Kidney epithelial cell (primary cell): ENCODE data around the gene PTPN1. TPM values are rescaled to one million over a fixed set of nuclear protein-coding genes. Genes with fewer than 3 reads are reported as not detected.

Source experiments
- DNase-seq: peaks from one replicate; pipeline ENCODE4 v3.0.0-alpha.2; 2010; ENCODE audit warnings: low read depth
- H3K27me3 ChIP-seq: 2 replicates; pipeline ENCODE4 v1.6.0; 2011; ENCODE audit warnings: low read length; ENCODE audit not compliant: control insufficient read depth, insufficient read depth
- H3K36me3 ChIP-seq: 2 replicates; pipeline ENCODE4 v1.5.1; 2011; ENCODE audit warnings: low read length; ENCODE audit not compliant: control insufficient read depth, insufficient read depth
- H3K4me3 ChIP-seq: 2 replicates; pipeline ENCODE4 v1.5.1; 2011; ENCODE audit warnings: low read depth, mild to moderate bottlenecking, control low read depth, low read length
- CTCF ChIP-seq: IDR thresholded peaks from 2 replicates; pipeline ENCODE4 v1.5.1; 2011; ENCODE audit warnings: mild to moderate bottlenecking, moderate library complexity, low read length, control low read depth, inconsistent platforms; ENCODE audit not compliant: insufficient read depth, poor library complexity, severe bottlenecking
- total RNA-seq: library from RNA; depleted of rRNA; stranded (reverse); fragments of >200 nt; gene quantifications from 2 replicates; pipeline ENCODE4 v1.2.3, GENCODE V29; 2015

The PTPN1 gene
- total RNA-seq, 1 donor from 2014 or later = 36.9 TPM

- Histone ChIP-seq H3K4me3 (no peak overlapping the region), H3K27me3 (no peaks in the 10 kb centered on the region), H3K36me3 (no peaks in the 10 kb centered on the region)
- no peak for TF ChIP-seq CTCF
- DNase-seq = no peak
Measured at GRCh38 chr20:50467174-50467573, 43.0 kb upstream of the PTPN1 start.

DNA sequence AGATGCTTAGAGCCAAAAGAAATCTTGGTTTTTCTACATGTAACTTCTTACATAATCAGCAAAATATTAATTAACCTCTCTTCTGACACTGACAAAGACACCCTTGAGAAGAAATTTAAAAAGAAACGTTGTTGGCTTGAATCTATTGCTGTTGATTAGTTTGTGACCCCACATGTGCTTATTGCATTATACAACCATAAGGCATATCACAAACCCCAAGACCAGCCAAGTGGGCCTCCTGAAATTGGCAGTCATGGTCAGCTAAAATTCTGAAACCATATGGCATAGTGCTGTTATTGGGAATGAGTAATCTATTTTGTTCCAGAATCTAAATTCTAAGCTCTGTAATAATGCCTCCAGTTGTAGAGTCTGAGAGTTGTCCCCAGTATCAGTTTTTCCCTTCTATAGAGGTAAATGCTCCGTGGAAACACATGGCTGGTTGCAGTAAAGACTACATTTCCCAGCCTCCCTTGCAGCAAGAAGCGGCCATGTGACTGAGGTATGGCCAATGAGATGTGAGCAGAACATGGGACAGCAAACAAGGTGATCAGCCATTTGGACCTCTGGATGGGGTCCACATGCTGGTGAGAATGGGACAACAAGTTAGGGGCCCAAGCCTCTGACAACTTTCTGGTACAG is 42.3 kb upstream of the PTPN1 start:
- TF ChIP-seq CTCF = no peak
- H3K4me3 ChIP-seq = no peak overlapping the region
- H3K36me3 ChIP-seq = no peaks in the 10 kb centered on the region
- H3K27me3 ChIP-seq = no peaks in the 10 kb centered on the region
- no peak for DNase-seq

GRCh38 chr20:50468378-50468798 is 41.8 kb upstream of the PTPN1 start:
- TF ChIP-seq CTCF = no peak
- no peaks in the 10 kb centered on the region for H3K27me3 ChIP-seq

DNA sequence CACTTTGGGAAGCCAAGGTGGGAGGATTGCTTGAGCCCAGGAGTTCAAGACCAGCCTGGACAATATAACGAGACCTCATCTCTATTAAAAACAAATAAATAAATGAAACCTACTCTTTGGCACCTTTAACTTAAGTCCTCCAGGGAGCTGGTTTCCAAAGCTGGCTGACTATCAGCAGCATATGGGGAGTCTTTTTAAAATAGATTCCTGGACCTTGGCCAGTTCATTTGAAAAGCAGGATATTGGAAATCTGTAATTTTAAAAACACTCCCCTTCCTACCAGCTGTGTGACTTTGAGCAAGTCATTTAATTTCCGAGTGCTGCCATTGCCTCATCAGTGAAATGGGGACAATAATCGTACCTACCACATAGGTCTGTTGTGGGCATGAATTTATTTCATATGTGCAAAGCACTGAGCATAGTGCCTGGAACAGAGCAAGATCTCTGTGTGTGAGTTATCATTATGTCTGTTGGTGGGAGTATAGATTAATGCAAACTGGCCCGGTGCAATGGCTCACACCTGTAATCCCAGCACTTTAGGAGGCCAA is 40.9 kb upstream of the PTPN1 start:
- H3K27me3 ChIP-seq = no peaks in the 10 kb centered on the region
- H3K36me3 ChIP-seq = no peaks in the 10 kb centered on the region
- H3K4me3 ChIP-seq = no peak overlapping the region
- DNase-seq = no peak
- TF ChIP-seq CTCF = no peak

More at GRCh38 chr20:50468378-50468798, 41.8 kb upstream of the PTPN1 start:
- no peak for DNase-seq
- Histone ChIP-seq H3K4me3 (no peak overlapping the region), H3K36me3 (no peaks in the 10 kb centered on the region)

GRCh38 chr20:50469796-50470195 is 40.4 kb upstream of the PTPN1 start:
- no peak for DNase-seq
- Histone ChIP-seq H3K36me3 (no peaks in the 10 kb centered on the region), H3K4me3 (no peak overlapping the region), H3K27me3 (no peaks in the 10 kb centered on the region)
- TF ChIP-seq CTCF = no peak
